ENCODE measurements around the gene TCF7. TPM values are rescaled to one million over a fixed set of nuclear protein-coding genes. Genes with fewer than 3 reads are reported as not detected.

The TCF7 gene
- total and polyA plus RNA-seq, 2 of the 13 experiments (the other 11 are each of a cell fraction or from before 2014, with no cell fraction given), result 6.3 to 6.8 TPM

DNA sequence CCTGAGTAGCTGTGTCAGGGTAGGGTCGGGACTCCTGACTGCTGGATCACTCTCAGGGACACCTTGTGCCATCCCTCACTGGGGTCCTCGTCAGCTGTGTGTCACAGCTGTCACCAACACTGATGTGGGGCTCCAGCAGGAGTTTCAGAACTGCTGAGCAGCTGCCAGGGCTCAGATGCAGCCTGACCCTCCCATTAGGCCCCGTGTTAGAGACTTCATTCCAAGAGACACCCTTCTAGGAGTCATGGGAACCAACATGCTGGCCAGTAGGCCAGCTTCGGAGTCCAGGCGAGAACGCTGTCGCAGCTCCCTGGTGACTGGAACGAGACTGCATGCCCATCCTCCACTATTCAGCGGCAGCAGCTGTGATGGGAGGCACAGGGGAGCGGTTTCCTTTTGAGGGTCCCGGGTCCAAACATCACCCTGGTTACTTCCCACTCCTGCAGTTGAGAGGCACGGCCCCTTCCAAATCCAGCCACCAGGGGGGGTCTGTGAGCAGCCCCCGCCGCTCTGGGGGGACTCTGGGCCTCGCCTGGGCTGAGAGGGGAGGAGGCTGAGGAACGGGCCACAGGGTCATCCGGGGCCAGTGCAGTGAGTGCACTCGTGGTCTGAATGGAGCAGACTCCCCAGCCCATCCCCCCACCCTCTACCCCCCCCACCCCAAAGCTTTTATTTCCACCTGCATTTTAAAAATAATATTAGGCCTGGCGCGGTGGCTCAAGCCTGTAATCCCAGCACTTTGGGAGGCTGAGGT, 12.6 kb upstream of the TCF7 start (continued):
- TF ChIP-seq, protein P1, sequence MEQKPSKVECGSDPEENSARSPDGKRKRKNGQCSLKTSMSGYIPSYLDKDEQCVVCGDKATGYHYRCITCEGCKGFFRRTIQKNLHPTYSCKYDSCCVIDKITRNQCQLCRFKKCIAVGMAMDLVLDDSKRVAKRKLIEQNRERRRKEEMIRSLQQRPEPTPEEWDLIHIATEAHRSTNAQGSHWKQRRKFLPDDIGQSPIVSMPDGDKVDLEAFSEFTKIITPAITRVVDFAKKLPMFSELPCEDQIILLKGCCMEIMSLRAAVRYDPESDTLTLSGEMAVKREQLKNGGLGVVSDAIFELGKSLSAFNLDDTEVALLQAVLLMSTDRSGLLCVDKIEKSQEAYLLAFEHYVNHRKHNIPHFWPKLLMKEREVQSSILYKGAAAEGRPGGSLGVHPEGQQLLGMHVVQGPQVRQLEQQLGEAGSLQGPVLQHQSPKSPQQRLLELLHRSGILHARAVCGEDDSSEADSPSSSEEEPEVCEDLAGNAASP (CRISPR knock-in tag; IDR thresholded peaks at IDR 0.05; ENCODE audit: borderline replicate concordance), result peak; percentile 94
- TF ChIP-seq, protein P2, sequence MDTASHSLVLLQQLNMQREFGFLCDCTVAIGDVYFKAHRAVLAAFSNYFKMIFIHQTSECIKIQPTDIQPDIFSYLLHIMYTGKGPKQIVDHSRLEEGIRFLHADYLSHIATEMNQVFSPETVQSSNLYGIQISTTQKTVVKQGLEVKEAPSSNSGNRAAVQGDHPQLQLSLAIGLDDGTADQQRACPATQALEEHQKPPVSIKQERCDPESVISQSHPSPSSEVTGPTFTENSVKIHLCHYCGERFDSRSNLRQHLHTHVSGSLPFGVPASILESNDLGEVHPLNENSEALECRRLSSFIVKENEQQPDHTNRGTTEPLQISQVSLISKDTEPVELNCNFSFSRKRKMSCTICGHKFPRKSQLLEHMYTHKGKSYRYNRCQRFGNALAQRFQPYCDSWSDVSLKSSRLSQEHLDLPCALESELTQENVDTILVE (CRISPR knock-in tag; IDR thresholded peaks at IDR 0.05), result no peak
- no peak for TF ChIP-seq ZNF850 (CRISPR knock-in tag; conservative IDR thresholded peaks at IDR 0.05)
- TF ChIP-seq SIX4 (CRISPR knock-in tag; IDR thresholded peaks at IDR 0.05), result no peak
- TF ChIP-seq EZH2 (conservative IDR thresholded peaks at IDR 0.05; ENCODE audit: low read depth, low read length), result no peak
- TF ChIP-seq TAF1 (CRISPR knock-in tag; IDR thresholded peaks at IDR 0.05), result no peak
- no peak for TF ChIP-seq KLF12 (CRISPR knock-in tag; IDR thresholded peaks at IDR 0.05; ENCODE audit: borderline replicate concordance)
- TF ChIP-seq, protein P3, sequence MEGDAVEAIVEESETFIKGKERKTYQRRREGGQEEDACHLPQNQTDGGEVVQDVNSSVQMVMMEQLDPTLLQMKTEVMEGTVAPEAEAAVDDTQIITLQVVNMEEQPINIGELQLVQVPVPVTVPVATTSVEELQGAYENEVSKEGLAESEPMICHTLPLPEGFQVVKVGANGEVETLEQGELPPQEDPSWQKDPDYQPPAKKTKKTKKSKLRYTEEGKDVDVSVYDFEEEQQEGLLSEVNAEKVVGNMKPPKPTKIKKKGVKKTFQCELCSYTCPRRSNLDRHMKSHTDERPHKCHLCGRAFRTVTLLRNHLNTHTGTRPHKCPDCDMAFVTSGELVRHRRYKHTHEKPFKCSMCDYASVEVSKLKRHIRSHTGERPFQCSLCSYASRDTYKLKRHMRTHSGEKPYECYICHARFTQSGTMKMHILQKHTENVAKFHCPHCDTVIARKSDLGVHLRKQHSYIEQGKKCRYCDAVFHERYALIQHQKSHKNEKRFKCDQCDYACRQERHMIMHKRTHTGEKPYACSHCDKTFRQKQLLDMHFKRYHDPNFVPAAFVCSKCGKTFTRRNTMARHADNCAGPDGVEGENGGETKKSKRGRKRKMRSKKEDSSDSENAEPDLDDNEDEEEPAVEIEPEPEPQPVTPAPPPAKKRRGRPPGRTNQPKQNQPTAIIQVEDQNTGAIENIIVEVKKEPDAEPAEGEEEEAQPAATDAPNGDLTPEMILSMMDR (CRISPR knock-in tag; IDR thresholded peaks at IDR 0.05), result peak; percentile 87
- TF ChIP-seq ZNF510 (CRISPR knock-in tag; IDR thresholded peaks at IDR 0.05; ENCODE audit: low read depth), result no peak
- peak; percentile 81; the same call in 1 of the 2 replicates for TF ChIP-seq MAZ (IDR thresholded peaks at IDR 0.05; ENCODE audit: borderline replicate concordance, low read depth, low read length)
- no peak for TF ChIP-seq MAZ (CRISPR knock-in tag; IDR thresholded peaks at IDR 0.05; ENCODE audit: low read depth)
- TF ChIP-seq ZC3H4 (CRISPR knock-in tag; IDR thresholded peaks at IDR 0.05; ENCODE audit: borderline replicate concordance), result no peak
- TF ChIP-seq HNRNPK (IDR thresholded peaks at IDR 0.05; ENCODE audit: low read depth, low read length, poor library complexity, severe bottlenecking), result no peak
- TF ChIP-seq ZNF720 (CRISPR knock-in tag; IDR thresholded peaks at IDR 0.05), result no peak
- peak; percentile 47; the same call in 1 of the 2 replicates for TF ChIP-seq ZMYM4 (CRISPR knock-in tag; IDR thresholded peaks at IDR 0.05)
- no peak for TF ChIP-seq ZNF530 (CRISPR knock-in tag; IDR thresholded peaks at IDR 0.05; ENCODE audit: low read depth)
- TF ChIP-seq, protein P4, sequence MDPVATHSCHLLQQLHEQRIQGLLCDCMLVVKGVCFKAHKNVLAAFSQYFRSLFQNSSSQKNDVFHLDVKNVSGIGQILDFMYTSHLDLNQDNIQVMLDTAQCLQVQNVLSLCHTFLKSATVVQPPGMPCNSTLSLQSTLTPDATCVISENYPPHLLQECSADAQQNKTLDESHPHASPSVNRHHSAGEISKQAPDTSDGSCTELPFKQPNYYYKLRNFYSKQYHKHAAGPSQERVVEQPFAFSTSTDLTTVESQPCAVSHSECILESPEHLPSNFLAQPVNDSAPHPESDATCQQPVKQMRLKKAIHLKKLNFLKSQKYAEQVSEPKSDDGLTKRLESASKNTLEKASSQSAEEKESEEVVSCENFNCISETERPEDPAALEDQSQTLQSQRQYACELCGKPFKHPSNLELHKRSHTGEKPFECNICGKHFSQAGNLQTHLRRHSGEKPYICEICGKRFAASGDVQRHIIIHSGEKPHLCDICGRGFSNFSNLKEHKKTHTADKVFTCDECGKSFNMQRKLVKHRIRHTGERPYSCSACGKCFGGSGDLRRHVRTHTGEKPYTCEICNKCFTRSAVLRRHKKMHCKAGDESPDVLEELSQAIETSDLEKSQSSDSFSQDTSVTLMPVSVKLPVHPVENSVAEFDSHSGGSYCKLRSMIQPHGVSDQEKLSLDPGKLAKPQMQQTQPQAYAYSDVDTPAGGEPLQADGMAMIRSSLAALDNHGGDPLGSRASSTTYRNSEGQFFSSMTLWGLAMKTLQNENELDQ (CRISPR knock-in tag; IDR thresholded peaks at IDR 0.05; ENCODE audit: borderline replicate concordance), result no peak
- peak; percentile 85 for TF ChIP-seq RXRB (CRISPR knock-in tag; IDR thresholded peaks at IDR 0.05; ENCODE audit: borderline replicate concordance)
- no peak for TF ChIP-seq ZNF431 (CRISPR knock-in tag; IDR thresholded peaks at IDR 0.05; ENCODE audit: borderline replicate concordance, low read depth)
- TF ChIP-seq, protein P5, sequence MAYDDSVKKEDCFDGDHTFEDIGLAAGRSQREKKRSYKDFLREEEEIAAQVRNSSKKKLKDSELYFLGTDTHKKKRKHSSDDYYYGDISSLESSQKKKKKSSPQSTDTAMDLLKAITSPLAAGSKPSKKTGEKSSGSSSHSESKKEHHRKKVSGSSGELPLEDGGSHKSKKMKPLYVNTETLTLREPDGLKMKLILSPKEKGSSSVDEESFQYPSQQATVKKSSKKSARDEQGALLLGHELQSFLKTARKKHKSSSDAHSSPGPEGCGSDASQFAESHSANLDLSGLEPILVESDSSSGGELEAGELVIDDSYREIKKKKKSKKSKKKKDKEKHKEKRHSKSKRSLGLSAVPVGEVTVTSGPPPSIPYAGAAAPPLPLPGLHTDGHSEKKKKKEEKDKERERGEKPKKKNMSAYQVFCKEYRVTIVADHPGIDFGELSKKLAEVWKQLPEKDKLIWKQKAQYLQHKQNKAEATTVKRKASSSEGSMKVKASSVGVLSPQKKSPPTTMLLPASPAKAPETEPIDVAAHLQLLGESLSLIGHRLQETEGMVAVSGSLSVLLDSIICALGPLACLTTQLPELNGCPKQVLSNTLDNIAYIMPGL (CRISPR knock-in tag; IDR thresholded peaks at IDR 0.05; ENCODE audit: borderline replicate concordance in 1 of 2, low read depth in 1 of 2), result peak; percentile 23 to 35; a peak in 1 of 4 replicates

Data from HepG2 (cell line).